Testis (tissue), 2 donors: ENCODE results near the gene CNTFR.

Experiments
- CTCF ChIP-seq, 3 experiments: fragments of 450-650 bp in 2 of 3; fragments of 200-600 bp in 1 of 3; sonication (generic) in 1 of 3; IDR thresholded peaks; one replicate each; pipeline ENCODE4 v1.5.1; 2016 to 2019; ENCODE audit warnings: antibody characterized with exemption in 3 of 3, mild to moderate bottlenecking in 2 of 3, moderate library complexity in 1 of 3
- POLR2A ChIP-seq: fragments of 450-650 bp; IDR thresholded peaks from one replicate; pipeline ENCODE4 v1.6.1; 2017; ENCODE audit warnings: antibody characterized with exemption, mild to moderate bottlenecking, moderate library complexity

GRCh38 chr9:34519321-34520020 lies 70.1 kb downstream of the CNTFR start:
- no peak for TF ChIP-seq CTCF (IDR thresholded peaks at IDR 0.05)
- TF ChIP-seq POLR2A = no peak
